NCI-H1048 (cell line): ENCODE data around the gene DMRT1.
A peak's percentile ranks its signal among the peaks of the same experiment; 100 is the strongest.
"Not testable (repeated sequence)": the region's sequence is repeated elsewhere in the genome, so short reads cannot be mapped to it uniquely, and the experiment has no call there.

Experiments
- DNase-seq: peaks from one replicate; lab custom pipeline; 2025; lab: John Stamatoyannopoulos, UW

Gene DMRT1

GRCh38 chr9:860706-861105, 19.2 kb downstream of the DMRT1 start:
- DNase-seq = no peak

- DNase-seq = not testable (repeated sequence)
Measured at GRCh38 chr9:861525-861924, 20.0 kb downstream of the DMRT1 start.

GRCh38 chr9:875119-875962, 33.8 kb downstream of the DMRT1 start:
- DNase-seq = no peak

- no peak for DNase-seq
Measured at GRCh38 chr9:876425-876824, 34.9 kb downstream of the DMRT1 start.

GRCh38 chr9:878239-878638, 36.7 kb downstream of the DMRT1 start:
- DNase-seq = no peak

- no peak for DNase-seq
Measured at GRCh38 chr9:880725-881124, 39.2 kb downstream of the DMRT1 start.

- DNase-seq = no peak
Measured at GRCh38 chr9:882416-882924, 41.0 kb downstream of the DMRT1 start.

- no peak for DNase-seq
Measured at GRCh38 chr9:883011-883410, 41.5 kb downstream of the DMRT1 start.

- no peak for DNase-seq
Measured at GRCh38 chr9:886886-887285, 45.4 kb downstream of the DMRT1 start.

GRCh38 chr9:892123-892522, 50.6 kb downstream of the DMRT1 start:
- DNase-seq = no peak

- DNase-seq = no peak
Measured at GRCh38 chr9:893115-893514, 51.6 kb downstream of the DMRT1 start.

GRCh38 chr9:893843-894420, 52.4 kb downstream of the DMRT1 start:
- peak; percentile 45 for DNase-seq

GRCh38 chr9:899440-900184, 58.1 kb downstream of the DMRT1 start:
- no peak for DNase-seq

- DNase-seq = no peak
Measured at GRCh38 chr9:903886-904285, 62.4 kb downstream of the DMRT1 start.

- no peak for DNase-seq
Measured at GRCh38 chr9:905906-906305, 64.4 kb downstream of the DMRT1 start.

GRCh38 chr9:908536-909205, 67.2 kb downstream of the DMRT1 start:
- DNase-seq = no peak

GRCh38 chr9:911005-911404, 69.5 kb downstream of the DMRT1 start:
- no peak for DNase-seq

GRCh38 chr9:912776-913175, 71.3 kb downstream of the DMRT1 start:
- no peak for DNase-seq

- DNase-seq = not testable (repeated sequence)
Measured at GRCh38 chr9:913526-913925, 72.0 kb downstream of the DMRT1 start.

GRCh38 chr9:917730-918129, 76.2 kb downstream of the DMRT1 start:
- DNase-seq = no peak

GRCh38 chr9:920927-921326, 79.4 kb downstream of the DMRT1 start:
- DNase-seq = no peak

- DNase-seq = no peak
Measured at GRCh38 chr9:922171-922570, 80.7 kb downstream of the DMRT1 start.
